ENCODE measurements around the gene CMYA5. TPM values are rescaled to one million over a fixed set of nuclear protein-coding genes. Genes with fewer than 3 reads are reported as not detected.
"Not testable (repeated sequence)": the region's sequence is repeated elsewhere in the genome, so short reads cannot be mapped to it uniquely, and the experiment has no call there.

Gene CMYA5
- total RNA-seq, 3 donors from 2014 or later: 5.0 to 132 (median 37.0) TPM

- Histone ChIP-seq H3K4me1 (no peaks in the 10 kb centered on the region), H3K36me3 (no peaks in the 10 kb centered on the region), H3K4me3 (peak overlapping the region in 2 of 3 donors; percentile 24 to 46), H3K27me3 (no peaks in the 10 kb centered on the region), H3K9me3 (peaks cover 0 to 6% of the 10 kb centered on the region in 2 donors), H3K27ac (peak overlapping the region; percentile 31 to 61)
- TF ChIP-seq POLR2A (IDR thresholded peaks at IDR 0.05) (no peak), POLR2AphosphoS5 (IDR thresholded peaks at IDR 0.05) (no peak), CTCF (IDR thresholded peaks at IDR 0.05) (peak; percentile 21 to 58 (median 45))
- intact Hi-C loops (cut with DNase I; ENCODE audit: low total_unique reads): no loop called here
- peak in 1 of 2 donors; percentile 57 for DNase-seq (ENCODE audit: low spot score in 2 of 2)
These were observed 84.7 kb downstream of the CMYA5 start for GRCh38 chr5:79774171-79774854.

- TF ChIP-seq CTCF (IDR thresholded peaks at IDR 0.05): no peak
- no peak for TF ChIP-seq POLR2A (IDR thresholded peaks at IDR 0.05)
- no peak for TF ChIP-seq POLR2AphosphoS5 (IDR thresholded peaks at IDR 0.05)
- intact Hi-C loops (cut with DNase I; ENCODE audit: low total_unique reads): no loop called here
- peak overlapping the region; percentile 7 to 31 for H3K27ac ChIP-seq
These were observed 85.2 kb downstream of the CMYA5 start for GRCh38 chr5:79774855-79775237.

GRCh38 chr5:79784741-79785140, 95.1 kb downstream of the CMYA5 start:
- intact Hi-C loops (cut with DNase I; ENCODE audit: low total_unique reads); H3K9me3 ChIP-seq; H3K27ac ChIP-seq; H3K36me3 ChIP-seq; H3K4me1 ChIP-seq; DNase-seq (ENCODE audit: low spot score in 2 of 2); H3K27me3 ChIP-seq: not testable (repeated sequence)
- H3K4me3 ChIP-seq: peak overlapping the region in 1 of 3 donors; percentile 31

More at GRCh38 chr5:79774855-79775237, 85.2 kb downstream of the CMYA5 start:
- H3K36me3 ChIP-seq: no peaks in the 10 kb centered on the region
- H3K9me3 ChIP-seq: peaks cover 0 to under 1% of the 10 kb centered on the region in 2 donors
- no peaks in the 10 kb centered on the region for H3K4me1 ChIP-seq
- H3K4me3 ChIP-seq: no peak overlapping the region
- DNase-seq (ENCODE audit: low spot score in 2 of 2): no peak
- no peaks in the 10 kb centered on the region for H3K27me3 ChIP-seq

GRCh38 chr5:79785983-79786382, 96.3 kb downstream of the CMYA5 start:
- no peaks in the 10 kb centered on the region for H3K4me1 ChIP-seq
- no peak overlapping the region for H3K27ac ChIP-seq
- DNase-seq (ENCODE audit: low spot score in 2 of 2): no peak
- no peaks in the 10 kb centered on the region for H3K9me3 ChIP-seq
- H3K27me3 ChIP-seq: no peaks in the 10 kb centered on the region
- no peaks in the 10 kb centered on the region for H3K36me3 ChIP-seq
- intact Hi-C loops (cut with DNase I; ENCODE audit: low total_unique reads): no loop called here
- H3K4me3 ChIP-seq: no peak overlapping the region
- TF ChIP-seq POLR2A (IDR thresholded peaks at IDR 0.05): no peak
- no peak for TF ChIP-seq POLR2AphosphoS5 (IDR thresholded peaks at IDR 0.05)
- TF ChIP-seq CTCF (IDR thresholded peaks at IDR 0.05): no peak

- no peaks in the 10 kb centered on the region for H3K27me3 ChIP-seq
- no peak overlapping the region for H3K4me3 ChIP-seq
- intact Hi-C loops (cut with DNase I; ENCODE audit: low total_unique reads): no loop called here
- H3K27ac ChIP-seq: no peak overlapping the region
- H3K36me3 ChIP-seq: no peaks in the 10 kb centered on the region
- H3K9me3 ChIP-seq: no peaks in the 10 kb centered on the region
- DNase-seq (ENCODE audit: low spot score in 2 of 2): no peak
- no peaks in the 10 kb centered on the region for H3K4me1 ChIP-seq
- TF ChIP-seq POLR2AphosphoS5 (IDR thresholded peaks at IDR 0.05) (no peak), POLR2A (IDR thresholded peaks at IDR 0.05) (no peak), CTCF (IDR thresholded peaks at IDR 0.05) (no peak)
These were observed 97.8 kb downstream of the CMYA5 start for GRCh38 chr5:79787448-79787847.

All from breast epithelium (tissue), 4 donors.